Fibroblast of villous mesenchyme (primary cell): ENCODE measurements around the gene C14orf132. TPM values are rescaled to one million over a fixed set of nuclear protein-coding genes. Genes with fewer than 3 reads are reported as not detected.
"Not testable (repeated sequence)": the region's sequence is repeated elsewhere in the genome, so short reads cannot be mapped to it uniquely, and the experiment has no call there.

Experiments
- DNase-seq: peaks from one replicate; pipeline ENCODE4 v3.0.0-alpha.2; 2010; ENCODE audit warnings: low read depth
- H3K4me3 ChIP-seq: 2 replicates; pipeline ENCODE4 v1.5.1; 2011; ENCODE audit warnings: low read depth, mild to moderate bottlenecking, low read length
- CTCF ChIP-seq: IDR thresholded peaks from 2 replicates; pipeline ENCODE4 v1.5.1; 2012; ENCODE audit warnings: low read depth, mild to moderate bottlenecking, low read length; ENCODE audit not compliant: insufficient read depth
- total RNA-seq: library from RNA; depleted of rRNA; stranded (reverse); fragments of >200 nt; gene quantifications from 2 replicates; pipeline ENCODE4 v1.2.3, GENCODE V29; 2012

The C14orf132 gene
- total RNA-seq, 1 donor = 22.9 TPM

- DNase-seq = no peak
- no peak for TF ChIP-seq CTCF
- H3K4me3 ChIP-seq = no peak overlapping the region
Measured at GRCh38 chr14:96066976-96067375, 27.8 kb downstream of the C14orf132 start.

- H3K4me3 ChIP-seq = no peak overlapping the region
- no peak for DNase-seq
- no peak for TF ChIP-seq CTCF
Measured at GRCh38 chr14:96067985-96068930, 29.1 kb downstream of the C14orf132 start.

- no peak for TF ChIP-seq CTCF
- DNase-seq = no peak
- H3K4me3 ChIP-seq = no peak overlapping the region
Measured at GRCh38 chr14:96069421-96069820, 30.3 kb downstream of the C14orf132 start.

- no peak overlapping the region for H3K4me3 ChIP-seq
- no peak for DNase-seq
- no peak for TF ChIP-seq CTCF
Measured at GRCh38 chr14:96071561-96071960, 32.4 kb downstream of the C14orf132 start.

- no peak for DNase-seq
Measured at GRCh38 chr14:96072076-96072475, 32.9 kb downstream of the C14orf132 start.

GRCh38 chr14:96072746-96073145 is 33.6 kb downstream of the C14orf132 start:
- no peak overlapping the region for H3K4me3 ChIP-seq

More at GRCh38 chr14:96072076-96072475, 32.9 kb downstream of the C14orf132 start:
- no peak for TF ChIP-seq CTCF
- H3K4me3 ChIP-seq = no peak overlapping the region

GRCh38 chr14:96073260-96074039 is 34.3 kb downstream of the C14orf132 start:
- not testable (repeated sequence) for DNase-seq, H3K4me3 ChIP-seq

More at GRCh38 chr14:96072746-96073145, 33.6 kb downstream of the C14orf132 start:
- DNase-seq = no peak
- no peak for TF ChIP-seq CTCF
